Neural cell (in vitro differentiated cells): ENCODE results near the gene SORL1-AS1.

ENCODE experiments used
- EZH2 ChIP-seq: fragments of 200-600, 300-800 bp; shearing (Covaris generic), sonication (generic); IDR thresholded peaks from 2 replicates; pipeline ENCODE4 v1.6.1; 2014; ENCODE audit warnings: antibody characterized with exemption, low read length, borderline replicate concordance, mild to moderate bottlenecking; ENCODE audit not compliant: insufficient read depth, poor library complexity, severe bottlenecking
- RAD21 ChIP-seq: fragments of 450-650 bp; conservative IDR thresholded peaks from 2 replicates; pipeline ENCODE4 v1.6.1; 2014; ENCODE audit warnings: antibody characterized with exemption, mild to moderate bottlenecking, moderate library complexity
- TF ChIP-seq, protein P1 (sequence below): fragments of 450-650 bp; IDR thresholded peaks from 2 replicates; pipeline ENCODE4 v1.5.1; 2014; ENCODE audit warnings: antibody characterized with exemption, mild to moderate bottlenecking, moderate library complexity; ENCODE audit not compliant: poor library complexity, severe bottlenecking
- TF ChIP-seq, protein P2 (sequence below): IDR thresholded peaks from 2 replicates; pipeline ENCODE4 v1.6.1; 2012; ENCODE audit warnings: borderline replicate concordance

DNA sequence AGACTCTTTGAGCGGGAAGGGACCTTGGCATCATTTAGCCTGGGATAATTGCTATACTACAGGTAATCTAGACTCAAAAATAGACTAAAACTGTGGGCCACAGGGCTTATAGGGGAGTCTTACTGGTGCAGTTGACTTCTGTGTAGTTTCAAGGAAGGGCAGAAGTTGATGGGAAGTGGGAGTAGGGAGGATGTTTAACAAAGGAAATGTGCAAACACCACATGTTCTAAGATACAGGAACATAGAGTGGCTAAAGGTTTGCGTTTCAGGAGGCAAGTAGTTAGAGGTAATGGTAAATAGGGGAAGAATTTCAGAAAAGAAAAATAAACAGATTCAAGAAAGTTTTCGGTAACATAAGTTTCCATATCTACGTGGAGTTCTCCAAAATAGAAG, 15.1 kb downstream of the SORL1-AS1 start:
- TF ChIP-seq, protein P1, sequence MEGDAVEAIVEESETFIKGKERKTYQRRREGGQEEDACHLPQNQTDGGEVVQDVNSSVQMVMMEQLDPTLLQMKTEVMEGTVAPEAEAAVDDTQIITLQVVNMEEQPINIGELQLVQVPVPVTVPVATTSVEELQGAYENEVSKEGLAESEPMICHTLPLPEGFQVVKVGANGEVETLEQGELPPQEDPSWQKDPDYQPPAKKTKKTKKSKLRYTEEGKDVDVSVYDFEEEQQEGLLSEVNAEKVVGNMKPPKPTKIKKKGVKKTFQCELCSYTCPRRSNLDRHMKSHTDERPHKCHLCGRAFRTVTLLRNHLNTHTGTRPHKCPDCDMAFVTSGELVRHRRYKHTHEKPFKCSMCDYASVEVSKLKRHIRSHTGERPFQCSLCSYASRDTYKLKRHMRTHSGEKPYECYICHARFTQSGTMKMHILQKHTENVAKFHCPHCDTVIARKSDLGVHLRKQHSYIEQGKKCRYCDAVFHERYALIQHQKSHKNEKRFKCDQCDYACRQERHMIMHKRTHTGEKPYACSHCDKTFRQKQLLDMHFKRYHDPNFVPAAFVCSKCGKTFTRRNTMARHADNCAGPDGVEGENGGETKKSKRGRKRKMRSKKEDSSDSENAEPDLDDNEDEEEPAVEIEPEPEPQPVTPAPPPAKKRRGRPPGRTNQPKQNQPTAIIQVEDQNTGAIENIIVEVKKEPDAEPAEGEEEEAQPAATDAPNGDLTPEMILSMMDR = no peak
- no peak for TF ChIP-seq RAD21
- TF ChIP-seq, protein P2, sequence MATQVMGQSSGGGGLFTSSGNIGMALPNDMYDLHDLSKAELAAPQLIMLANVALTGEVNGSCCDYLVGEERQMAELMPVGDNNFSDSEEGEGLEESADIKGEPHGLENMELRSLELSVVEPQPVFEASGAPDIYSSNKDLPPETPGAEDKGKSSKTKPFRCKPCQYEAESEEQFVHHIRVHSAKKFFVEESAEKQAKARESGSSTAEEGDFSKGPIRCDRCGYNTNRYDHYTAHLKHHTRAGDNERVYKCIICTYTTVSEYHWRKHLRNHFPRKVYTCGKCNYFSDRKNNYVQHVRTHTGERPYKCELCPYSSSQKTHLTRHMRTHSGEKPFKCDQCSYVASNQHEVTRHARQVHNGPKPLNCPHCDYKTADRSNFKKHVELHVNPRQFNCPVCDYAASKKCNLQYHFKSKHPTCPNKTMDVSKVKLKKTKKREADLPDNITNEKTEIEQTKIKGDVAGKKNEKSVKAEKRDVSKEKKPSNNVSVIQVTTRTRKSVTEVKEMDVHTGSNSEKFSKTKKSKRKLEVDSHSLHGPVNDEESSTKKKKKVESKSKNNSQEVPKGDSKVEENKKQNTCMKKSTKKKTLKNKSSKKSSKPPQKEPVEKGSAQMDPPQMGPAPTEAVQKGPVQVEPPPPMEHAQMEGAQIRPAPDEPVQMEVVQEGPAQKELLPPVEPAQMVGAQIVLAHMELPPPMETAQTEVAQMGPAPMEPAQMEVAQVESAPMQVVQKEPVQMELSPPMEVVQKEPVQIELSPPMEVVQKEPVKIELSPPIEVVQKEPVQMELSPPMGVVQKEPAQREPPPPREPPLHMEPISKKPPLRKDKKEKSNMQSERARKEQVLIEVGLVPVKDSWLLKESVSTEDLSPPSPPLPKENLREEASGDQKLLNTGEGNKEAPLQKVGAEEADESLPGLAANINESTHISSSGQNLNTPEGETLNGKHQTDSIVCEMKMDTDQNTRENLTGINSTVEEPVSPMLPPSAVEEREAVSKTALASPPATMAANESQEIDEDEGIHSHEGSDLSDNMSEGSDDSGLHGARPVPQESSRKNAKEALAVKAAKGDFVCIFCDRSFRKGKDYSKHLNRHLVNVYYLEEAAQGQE = no peak
- TF ChIP-seq EZH2 = no peak
